Stimulated activated CD8-positive, alpha-beta memory T cell treated with anti-CD3 and anti-CD28 coated beads, Interleukin-4, amount 100 ng/mL, for 48 hours (primary cell): ENCODE data around the gene DIP2A.
A peak's percentile ranks its signal among the peaks of the same experiment; 100 is the strongest.
"Not testable (repeated sequence)": the region's sequence is repeated elsewhere in the genome, so short reads cannot be mapped to it uniquely, and the experiment has no call there.

Experiments used
- DNase-seq: peaks from one replicate; pipeline ENCODE4 v3.0.0-alpha.2; 2020

DIP2A gene

GRCh38 chr21:46557919-46558392, 99.3 kb downstream of the DIP2A start:
- no peak for DNase-seq

GRCh38 chr21:46559291-46559983, 100.7 kb downstream of the DIP2A start:
- DNase-seq: peak; percentile 77

GRCh38 chr21:46560568-46561444, 102.1 kb downstream of the DIP2A start:
- DNase-seq: no peak

DNA sequence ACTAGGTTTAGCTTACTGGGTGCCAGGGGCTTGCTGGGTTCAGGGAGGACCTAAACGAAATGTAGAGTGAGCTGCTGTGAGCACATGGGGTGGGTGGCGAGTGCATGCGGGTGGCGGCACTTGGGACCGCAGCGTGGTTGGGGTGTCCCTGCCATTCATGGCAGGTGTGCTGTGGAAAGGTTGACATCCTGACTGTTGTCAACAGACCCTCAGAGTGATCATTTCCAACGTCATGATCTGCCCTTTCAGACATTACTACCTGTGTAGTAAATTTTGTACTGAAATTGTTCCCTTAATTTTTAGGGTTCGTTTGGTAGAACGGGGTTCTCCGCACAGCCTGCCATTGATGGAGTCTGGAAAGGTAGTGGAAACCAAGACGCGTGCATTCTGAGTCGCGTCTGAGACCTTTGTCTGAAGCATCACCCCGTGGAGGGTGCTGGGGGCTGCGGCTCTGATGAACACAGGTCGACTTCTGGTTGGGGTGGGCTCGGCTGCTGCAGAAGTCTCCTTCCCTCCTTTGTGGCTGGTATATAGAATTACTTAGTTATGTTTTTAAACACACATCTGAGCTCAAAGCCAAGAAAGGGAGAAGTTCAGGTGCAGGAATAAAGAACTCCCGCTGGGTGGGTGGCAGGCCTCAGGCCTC, 102.9 kb downstream of the DIP2A start:
- no peak for DNase-seq

DNA sequence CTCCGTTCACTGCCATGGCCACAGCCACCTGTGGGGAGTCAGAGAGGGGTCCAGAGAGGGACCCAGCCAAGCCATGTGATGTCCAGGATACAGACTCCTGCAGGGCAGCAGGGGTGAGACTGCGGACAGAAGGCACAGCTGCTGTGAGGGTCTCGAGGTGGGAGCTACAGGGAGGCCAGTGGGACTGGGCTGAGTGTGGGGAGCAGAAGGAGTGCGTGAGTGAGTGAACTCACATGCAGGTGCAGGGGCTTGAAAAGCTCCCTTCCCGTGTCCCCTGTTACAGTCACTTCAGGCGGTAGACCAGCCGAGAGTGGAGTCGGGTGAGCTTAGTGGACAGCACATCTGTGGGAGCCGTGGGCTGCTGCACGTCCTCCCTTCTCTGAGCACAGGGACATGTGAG, 103.8 kb downstream of the DIP2A start:
- DNase-seq: no peak

DNA sequence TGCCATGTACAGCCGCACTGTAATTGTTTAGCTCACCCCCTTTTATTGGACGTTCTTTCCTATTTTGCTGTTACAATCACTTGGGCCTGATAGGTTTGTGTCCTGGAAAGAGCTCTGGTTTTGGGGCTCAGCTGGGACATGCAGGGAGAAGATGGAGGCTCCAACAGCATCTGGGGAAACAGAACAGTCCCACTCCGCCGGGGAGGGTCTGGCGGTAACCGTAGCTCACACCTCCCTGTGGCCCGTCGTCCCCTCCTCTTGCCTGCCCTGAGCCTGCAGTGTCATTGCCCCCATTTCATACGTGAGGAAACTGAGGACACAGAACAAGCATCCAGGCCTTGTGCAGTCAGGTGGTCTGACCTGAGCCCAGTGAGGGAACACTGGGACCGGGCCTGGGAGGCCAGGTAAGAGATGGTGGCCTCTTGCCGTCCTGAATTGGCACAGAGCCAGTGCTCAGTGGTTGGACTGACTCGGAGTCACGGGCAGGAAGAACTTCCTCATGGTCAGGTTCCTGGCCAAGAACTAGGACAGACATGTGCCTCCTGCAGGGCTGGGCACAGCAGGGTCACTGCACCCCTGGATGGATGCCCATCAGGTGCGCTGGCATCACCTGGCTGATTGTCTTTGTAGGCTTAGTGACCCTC, 104.4 kb downstream of the DIP2A start:
- no peak for DNase-seq

DNA sequence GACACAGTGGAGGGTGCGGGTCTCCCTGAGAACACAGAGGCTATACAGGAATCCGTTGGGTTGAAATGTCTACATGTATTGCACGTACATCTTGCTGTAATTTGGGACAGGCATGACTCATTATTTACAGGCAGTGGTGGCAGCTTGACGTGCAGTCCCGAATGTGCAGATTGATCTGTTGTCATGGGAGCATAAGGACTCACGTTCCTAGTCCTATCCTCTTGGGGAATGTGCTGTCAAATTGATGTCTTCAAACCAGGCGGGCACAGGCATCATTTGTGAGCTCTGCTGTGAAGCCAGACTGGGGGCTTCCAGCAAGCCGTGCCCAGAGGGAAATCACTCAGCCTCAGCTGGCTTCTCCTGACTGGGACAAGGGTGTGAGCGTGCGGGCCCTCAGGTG, 105.7 kb downstream of the DIP2A start:
- no peak for DNase-seq

GRCh38 chr21:46567348-46567747, 108.7 kb downstream of the DIP2A start:
- no peak for DNase-seq

DNA sequence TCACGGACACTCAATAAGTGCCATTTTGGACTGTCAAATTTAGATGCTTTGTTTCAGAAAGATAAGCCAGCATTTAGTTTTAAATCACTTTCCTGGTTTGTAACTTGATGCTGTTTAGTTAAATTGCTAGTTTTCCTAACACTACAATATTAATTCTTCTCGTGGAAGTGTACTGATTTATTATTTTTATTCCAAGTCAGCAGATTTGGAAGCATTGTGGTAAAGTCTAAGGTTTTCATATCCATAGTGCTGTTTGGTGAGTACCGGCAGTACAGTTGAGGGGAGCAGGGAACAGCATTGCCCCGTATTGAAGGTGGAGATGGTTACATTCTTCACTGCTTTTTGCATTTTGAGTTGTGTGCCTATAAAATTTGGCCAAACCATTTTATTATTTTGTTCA, 109.9 kb downstream of the DIP2A start:
- no peak for DNase-seq

GRCh38 chr21:46569081-46569480, 110.4 kb downstream of the DIP2A start:
- DNase-seq: no peak

DNA sequence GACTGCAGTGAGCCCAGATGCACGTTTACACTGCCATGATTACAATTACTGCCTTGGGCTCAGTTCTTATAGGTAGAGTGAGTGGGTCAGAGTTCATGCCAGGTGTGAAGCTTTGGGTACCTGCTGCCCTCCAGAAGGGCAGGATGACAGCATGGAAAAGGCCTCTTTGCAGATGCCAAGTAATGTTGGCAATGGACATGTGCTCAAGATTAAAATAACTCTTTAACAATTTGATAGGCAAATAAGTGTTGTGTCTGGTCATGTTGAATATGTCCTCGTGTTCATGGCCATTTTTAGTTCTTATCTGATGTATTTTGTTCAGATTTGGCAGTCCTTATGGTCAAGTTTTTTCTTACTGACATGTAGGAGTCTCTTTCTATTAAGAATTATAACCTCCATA, 111.4 kb downstream of the DIP2A start:
- DNase-seq: no peak

DNA sequence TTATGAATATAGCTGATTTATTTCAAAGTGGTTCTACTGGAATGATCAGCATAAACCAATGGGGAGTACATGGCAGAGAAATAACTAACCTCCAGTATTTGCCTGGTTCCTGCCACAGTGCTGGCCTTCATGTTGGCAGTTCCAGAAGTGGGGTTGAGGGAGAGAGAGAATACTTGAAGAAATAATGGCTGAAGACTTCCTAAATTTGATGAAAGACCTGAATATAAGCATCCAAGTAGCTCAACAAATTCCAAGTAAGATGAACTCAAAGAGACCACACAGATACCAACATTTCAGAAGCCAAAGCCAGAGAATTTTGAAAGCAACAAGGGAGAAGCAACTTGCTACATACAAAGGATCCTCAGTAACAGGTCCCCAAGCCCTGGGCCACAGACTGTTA, 111.9 kb downstream of the DIP2A start:
- no peak for DNase-seq

- DNase-seq: no peak
Measured at GRCh38 chr21:46572850-46573249, 114.2 kb downstream of the DIP2A start.

DNA sequence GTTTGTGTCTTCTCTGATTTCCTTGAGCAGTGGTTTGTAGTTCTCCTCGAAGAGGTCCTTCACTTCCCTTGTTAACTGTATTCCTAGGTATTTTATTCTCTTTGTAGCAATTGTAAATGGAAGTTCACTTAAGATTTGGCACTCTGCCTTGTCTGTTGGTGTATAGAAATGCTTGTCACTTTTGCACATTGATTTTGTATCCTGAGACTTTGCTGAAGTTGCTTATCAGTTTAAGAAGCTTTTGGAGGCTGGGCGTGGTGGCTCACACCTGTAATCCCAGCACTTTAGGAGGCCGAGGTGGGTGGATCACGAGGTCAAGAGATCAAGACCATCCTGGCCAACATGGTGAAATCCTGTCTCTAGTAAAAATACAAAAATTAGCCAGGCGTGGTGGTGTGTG, 119.1 kb downstream of the DIP2A start:
- not testable (repeated sequence) for DNase-seq

DNA sequence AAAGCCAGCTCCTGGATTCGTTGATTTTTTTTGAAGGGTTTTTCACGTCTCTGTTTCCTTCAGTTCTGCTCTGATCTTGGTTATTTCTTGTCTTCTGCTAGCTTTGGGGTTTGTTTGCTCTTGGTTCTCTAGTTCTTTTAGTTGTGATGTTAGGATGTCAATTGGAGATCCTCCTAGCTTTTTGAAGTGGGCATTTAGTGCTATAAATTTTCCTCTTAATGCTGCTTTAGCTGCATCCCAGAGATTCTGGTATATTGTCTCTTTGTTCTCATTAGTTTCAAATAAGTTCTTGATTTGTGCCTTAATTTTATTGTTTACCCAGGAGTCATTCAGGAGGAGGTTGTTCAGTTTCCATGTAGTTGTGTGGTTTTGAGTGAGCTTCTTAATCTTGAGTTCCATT, 120.7 kb downstream of the DIP2A start:
- not testable (repeated sequence) for DNase-seq

DNA sequence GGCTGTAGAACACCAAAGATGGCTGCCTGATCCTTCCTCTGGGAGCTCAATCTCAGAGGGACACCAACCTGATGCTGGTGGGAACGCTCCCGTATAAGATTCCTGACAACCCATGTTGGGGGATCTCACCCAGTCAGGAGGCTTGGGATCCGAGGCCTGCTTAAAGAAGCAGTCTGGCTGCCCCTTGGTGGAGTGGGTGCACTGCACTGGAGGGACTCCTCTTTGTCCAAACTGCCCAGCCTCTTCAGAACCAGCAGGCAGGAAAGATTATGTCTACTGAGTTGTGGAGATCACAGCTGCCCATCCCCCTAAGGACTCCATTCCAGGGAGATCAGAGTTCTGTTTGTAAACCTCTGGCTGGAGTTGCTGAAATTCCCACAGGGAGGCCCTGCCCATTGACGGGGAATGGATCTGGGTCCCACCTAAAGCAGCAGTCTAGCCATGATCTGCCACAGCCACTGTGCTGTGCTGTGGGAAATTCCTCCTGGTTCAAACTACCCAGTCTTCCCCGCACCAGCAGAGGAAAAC, 123.2 kb downstream of the DIP2A start:
- DNase-seq: no peak

GRCh38 chr21:46585191-46585953, 126.7 kb downstream of the DIP2A start:
- DNase-seq: no peak

DNA sequence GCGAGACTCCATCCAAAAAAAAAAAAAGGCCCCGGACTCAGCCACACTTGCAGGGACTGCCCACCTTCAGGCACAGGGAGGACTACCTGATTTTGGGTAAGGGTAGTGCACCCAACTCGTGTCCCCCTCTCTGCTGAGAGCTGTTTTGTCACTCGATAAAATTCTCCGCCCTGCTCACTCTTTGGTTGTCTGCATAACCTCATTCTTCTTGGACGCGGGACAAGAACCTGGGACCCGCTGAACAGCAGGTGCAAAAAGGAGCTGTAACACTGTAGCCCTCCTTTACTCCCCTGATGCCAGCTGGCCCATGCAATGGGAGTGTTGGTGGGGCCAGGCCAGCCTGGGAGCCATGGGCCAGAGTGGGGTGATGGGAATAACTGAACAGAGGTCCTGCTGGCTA, 135.6 kb downstream of the DIP2A start:
- no peak for DNase-seq

- no peak for DNase-seq
Measured at GRCh38 chr21:46596201-46596600, 137.5 kb downstream of the DIP2A start.

DNA sequence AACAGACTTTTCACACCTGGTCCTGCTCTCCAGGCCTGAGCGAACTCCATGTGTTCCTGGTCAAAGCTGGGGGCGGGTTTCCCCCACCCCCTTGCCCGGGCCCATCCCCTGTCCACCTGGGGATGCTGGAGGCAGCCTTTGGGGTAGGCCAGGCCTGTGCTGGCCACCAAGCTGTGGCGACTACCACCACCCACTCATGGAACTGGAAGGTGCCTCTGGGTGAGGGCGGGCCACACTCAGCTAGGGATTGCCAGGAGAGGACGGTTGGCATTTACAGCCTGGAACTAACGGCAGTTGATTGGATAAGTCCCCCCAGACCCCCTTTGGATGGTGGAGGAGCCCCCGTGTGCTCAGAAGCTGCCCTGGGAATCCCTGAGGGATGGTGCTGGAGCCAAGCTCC, 138.3 kb downstream of the DIP2A start:
- DNase-seq: no peak

GRCh38 chr21:46597896-46598343, 139.2 kb downstream of the DIP2A start:
- DNase-seq: no peak
